Measurements from ENCODE around the gene SLC29A4. TPM values are rescaled to one million over a fixed set of nuclear protein-coding genes. Genes with fewer than 3 reads are reported as not detected.

The SLC29A4 gene
- total and polyA plus RNA-seq, 2 of the 8 experiments (the other 6 are each of a cell fraction or from before 2014, with no cell fraction given) = 6.9 to 15.1 TPM

- Histone ChIP-seq H3K18ac (ENCODE audit: extremely low read depth, low read length) (no peak overlapping the region), H3K4ac (replicated peaks; ENCODE audit: insufficient read length, low read depth, low read length) (no peak overlapping the region), H4K5ac (ENCODE audit: insufficient read length, low read depth, low read length) (no peak overlapping the region), H3K27me3 (replicated peaks in 1 of 4; ENCODE audit: control insufficient read depth in 3 of 4, extremely low read depth in 1 of 4, insufficient read depth in 3 of 4, low read length in 3 of 4) (no peaks in the 10 kb centered on the region), H2BK20ac (ENCODE audit: low read length) (no peak overlapping the region), H3K27ac (ENCODE audit: low read depth, low read length) (no peak overlapping the region), H2BK5ac (ENCODE audit: low read depth, low read length) (no peak overlapping the region), H3K79me1 (ENCODE audit: low read depth, low read length) (no peaks in the 10 kb centered on the region), H4K91ac (replicated peaks; ENCODE audit: insufficient read length, low read length) (no peak overlapping the region), H3K79me2 (ENCODE audit: control insufficient read depth in 1 of 2, insufficient read depth in 2 of 2, low read length in 2 of 2) (no peaks in the 10 kb centered on the region), H3K23me2 (ENCODE audit: low read depth, low read length) (no peaks in the 10 kb centered on the region), H4K8ac (ENCODE audit: extremely low read depth, insufficient read depth, low read length) (no peak overlapping the region), H2AFZ (ENCODE audit: low read length) (no peak overlapping the region), H3K14ac (ENCODE audit: insufficient read length) (no peak overlapping the region), H3K9ac (replicated peaks in 1 of 4; ENCODE audit: extremely low read depth in 1 of 4, low read depth in 3 of 4, low read length in 3 of 4) (no peak overlapping the region), H3K4me3 (ENCODE audit: extremely low read depth in 1 of 4, insufficient read depth in 2 of 4, low read depth in 3 of 4, low read length in 4 of 4) (no peak overlapping the region), H2AK5ac (ENCODE audit: low read depth, low read length) (no peak overlapping the region), H3K23ac (ENCODE audit: insufficient read length) (no peak overlapping the region), H3K56ac (replicated peaks; ENCODE audit: insufficient read length, low read depth, low read length) (no peak overlapping the region), H2BK15ac (ENCODE audit: low read length) (no peak overlapping the region), H2BK12ac (ENCODE audit: low read depth, low read length) (no peak overlapping the region), H4K20me1 (replicated peaks in 1 of 2; ENCODE audit: control insufficient read depth in 1 of 2, insufficient read depth in 2 of 2, low read length in 2 of 2) (no peaks in the 10 kb centered on the region), H2BK120ac (replicated peaks; ENCODE audit: low read depth, low read length) (no peak overlapping the region), H3K4me1 (replicated peaks in 1 of 4; ENCODE audit: control insufficient read depth in 3 of 4, insufficient read depth in 4 of 4, low read length in 3 of 4) (peaks cover 0 to 4% (median 0%) of the 10 kb centered on the region in 4 experiments; a peak in 1 of 7 replicates), H3K9me3 (ENCODE audit: insufficient read depth in 2 of 2, low read depth in 1 of 2, low read length in 1 of 2) (no peaks in the 10 kb centered on the region), H3K4me2 (ENCODE audit: insufficient read depth in 1 of 2, low read depth in 2 of 2, low read length in 2 of 2) (no peak overlapping the region), H3K36me3 (ENCODE audit: control insufficient read depth in 2 of 4, insufficient read depth in 4 of 4, low read length in 3 of 4) (no peaks in the 10 kb centered on the region)
- ChIA-PET CTCF (ENCODE audit: partially characterized antibody) (interaction anchor here (0.6 to 1.1 kb wide), 4 partner anchors 12 to 137 kb away, joined by 3 read pairs; no protein-coding TSS in a partner anchor), POLR2A (ENCODE audit: partially characterized antibody) (no interaction called here)
- TF ChIP-seq MAFK (IDR thresholded peaks at IDR 0.05; ENCODE audit: low read depth, low read length) (no peak), FOSL1 (IDR thresholded peaks at IDR 0.05; ENCODE audit: insufficient read depth, low read depth, low read length) (no peak), POLR2A (IDR thresholded peaks at IDR 0.05; ENCODE audit: control extremely low read depth in 1 of 2, low read depth in 2 of 2, low read length in 2 of 2) (no peak), POLR2AphosphoS5 (IDR thresholded peaks at IDR 0.05; ENCODE audit: low read depth, low read length) (no peak), RFX5 (IDR thresholded peaks at IDR 0.05; ENCODE audit: borderline replicate concordance, low read depth, low read length) (no peak), CBX8 (IDR thresholded peaks at IDR 0.05; ENCODE audit: borderline replicate concordance, low read depth, low read length) (no peak), EP300 (IDR thresholded peaks at IDR 0.05; ENCODE audit: borderline replicate concordance in 1 of 2, low read depth in 2 of 2, low read length in 2 of 2) (no peak), SIRT6 (IDR thresholded peaks at IDR 0.05; ENCODE audit: low read length) (no peak), CBX5 (IDR thresholded peaks at IDR 0.05; ENCODE audit: low read depth, low read length) (no peak), NRF1 (IDR thresholded peaks at IDR 0.05; ENCODE audit: low read depth, low read length) (no peak)
- FAIRE-seq (no peak), DNase-seq (ENCODE audit: low read depth in 1 of 2, low spot score in 2 of 2) (no peak)
- WGBS, 2 experiments (ENCODE audit: extremely low coverage in 1 of 2, insufficient coverage in 1 of 2, insufficient read length in 1 of 2, insufficient replicate concordance in 2 of 2, low coverage in 1 of 2, low lambda C conversion rate in 2 of 2, missing lambda C conversion rate in 1 of 2) = 98% methylated on average over 3 of the region's 3 CpGs; no CpG with 5 or more reads in 1 of the 2 experiments
Measured at GRCh38 chr7:5330288-5330687, 47.5 kb downstream of the SLC29A4 start.
